Stimulated activated CD8-positive, alpha-beta memory T cell treated with anti-CD3 and anti-CD28 coated beads, Interleukin-12 subunit alpha, Interleukin-12 subunit beta, amount 100 ng/mL, for 1 hour (primary cell): ENCODE measurements around the gene RCN2.

Experiments used
- DNase-seq: peaks from one replicate; pipeline ENCODE4 v3.0.0-alpha.2; 2020; ENCODE audit warnings: low read depth

The RCN2 gene

DNA sequence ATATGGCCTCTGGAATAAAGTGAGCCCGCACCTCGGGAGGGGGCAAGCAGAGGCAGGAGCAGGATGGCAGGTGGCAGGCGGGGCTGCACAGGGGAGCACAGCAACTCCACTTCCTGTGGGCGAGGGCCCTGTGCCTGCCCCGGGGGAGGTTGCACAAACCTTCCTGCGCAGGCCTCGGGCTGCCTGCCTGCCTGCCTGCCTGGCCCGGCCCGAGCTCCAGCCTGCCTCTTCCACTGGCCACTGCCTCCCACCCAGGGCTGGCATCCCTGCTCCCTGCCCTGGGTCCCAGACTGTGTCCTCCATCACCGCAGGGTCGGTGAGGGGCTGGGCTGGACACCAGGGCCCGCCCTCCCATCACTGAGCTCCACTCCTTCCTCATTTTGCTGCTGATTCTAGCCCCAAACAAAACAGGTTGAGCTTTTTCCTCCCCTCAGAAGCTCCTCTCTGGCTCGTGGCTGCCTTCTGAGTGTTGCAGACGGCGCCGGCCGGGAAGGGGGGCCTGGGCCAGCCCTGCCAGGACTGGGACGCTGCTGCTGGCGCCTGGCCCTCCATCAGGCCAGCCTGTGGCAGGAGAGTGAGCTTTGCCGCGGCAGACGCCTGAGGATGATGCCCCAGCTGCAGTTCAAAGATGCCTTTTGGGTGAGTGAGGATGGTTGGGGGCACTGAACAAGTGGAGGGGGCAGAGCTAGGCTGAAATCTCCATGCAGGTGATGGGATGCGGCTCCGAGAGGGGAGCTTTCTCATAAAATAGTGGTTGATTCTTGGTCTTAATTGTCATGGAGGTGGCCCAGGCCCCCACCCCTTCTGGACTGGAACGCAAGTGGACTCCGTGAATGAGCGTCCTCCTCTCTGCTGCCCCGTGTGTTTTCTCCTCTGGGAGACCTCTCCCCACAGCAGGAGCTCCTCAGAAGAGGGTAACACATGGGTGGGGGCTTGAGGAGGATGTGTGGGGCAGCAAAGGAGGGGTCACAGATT, 63.7 kb downstream of the RCN2 start, which contains the start of gene PSTPIP1:
TSS of gene PSTPIP1 (plus strand) at position 156 of the 975 bp plus-strand sequence. CDS start at position 604, 448 bp downstream.
- peak; percentile 36 for DNase-seq

DNA sequence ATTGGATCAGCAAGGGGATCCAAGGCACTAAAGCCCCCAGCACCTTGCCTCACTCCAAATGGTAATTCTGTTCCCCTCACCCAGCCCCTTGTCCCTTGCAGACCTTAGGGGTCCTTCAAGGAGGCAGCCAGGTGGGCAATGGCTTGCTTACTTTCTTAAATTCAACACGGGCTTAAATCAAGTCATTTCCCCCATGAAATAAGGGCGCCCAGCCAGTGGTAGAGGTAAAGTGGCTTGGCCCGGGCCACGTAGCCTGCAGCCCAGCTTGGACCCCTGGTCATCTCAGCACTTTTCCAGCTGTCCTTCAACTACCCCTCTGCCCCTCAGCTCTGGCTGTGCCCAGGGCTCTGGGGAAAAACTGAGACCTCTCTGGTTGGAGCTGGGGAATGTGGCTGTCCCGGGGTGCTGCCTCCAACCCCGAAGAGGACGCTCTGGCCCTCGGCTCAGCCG, 64.6 kb downstream of the RCN2 start:
- DNase-seq, result no peak

DNA sequence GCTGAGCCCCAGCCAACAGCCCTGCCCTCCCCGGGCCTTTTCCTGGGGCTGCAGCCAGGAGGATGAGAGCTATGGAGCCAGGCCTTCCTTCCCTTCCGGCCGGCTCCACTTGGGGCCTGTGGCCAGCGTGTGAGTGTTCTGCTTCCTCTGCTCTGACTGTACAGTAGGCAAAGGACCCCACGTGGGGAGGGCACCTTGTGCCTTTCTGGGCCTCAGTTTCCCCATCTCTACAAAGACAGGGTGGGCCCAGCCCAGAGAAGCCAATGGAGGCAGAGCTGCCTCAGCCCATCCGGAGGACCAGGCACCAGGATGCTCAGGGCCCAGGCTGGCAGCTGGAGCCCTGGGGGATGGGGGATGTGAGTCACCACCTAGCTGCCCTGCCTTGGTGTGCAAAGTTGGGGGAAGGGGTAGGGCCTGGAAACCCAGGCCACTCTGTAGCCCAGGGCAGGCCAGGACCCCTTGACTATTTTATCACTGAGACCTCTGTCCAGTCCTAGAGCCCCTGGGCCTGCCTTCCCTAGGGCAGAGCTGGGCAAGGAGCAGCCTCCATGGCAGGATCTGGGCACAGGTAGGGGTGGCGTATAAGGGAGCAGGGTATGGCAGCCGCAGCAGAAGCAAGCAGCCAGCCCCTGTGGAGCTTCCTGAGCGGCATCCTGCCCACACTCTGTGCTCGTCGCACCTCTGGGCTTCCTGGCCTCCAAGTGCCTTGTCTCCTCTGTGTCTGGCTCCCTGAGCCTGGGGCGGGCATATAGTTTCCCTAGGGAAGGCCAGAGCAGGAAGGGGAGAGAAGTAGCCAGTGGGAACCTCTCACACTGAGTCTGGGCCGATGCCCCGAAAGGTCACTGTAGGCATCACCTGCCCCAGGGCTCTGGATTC, 65.2 kb downstream of the RCN2 start:
- no peak for DNase-seq

DNA sequence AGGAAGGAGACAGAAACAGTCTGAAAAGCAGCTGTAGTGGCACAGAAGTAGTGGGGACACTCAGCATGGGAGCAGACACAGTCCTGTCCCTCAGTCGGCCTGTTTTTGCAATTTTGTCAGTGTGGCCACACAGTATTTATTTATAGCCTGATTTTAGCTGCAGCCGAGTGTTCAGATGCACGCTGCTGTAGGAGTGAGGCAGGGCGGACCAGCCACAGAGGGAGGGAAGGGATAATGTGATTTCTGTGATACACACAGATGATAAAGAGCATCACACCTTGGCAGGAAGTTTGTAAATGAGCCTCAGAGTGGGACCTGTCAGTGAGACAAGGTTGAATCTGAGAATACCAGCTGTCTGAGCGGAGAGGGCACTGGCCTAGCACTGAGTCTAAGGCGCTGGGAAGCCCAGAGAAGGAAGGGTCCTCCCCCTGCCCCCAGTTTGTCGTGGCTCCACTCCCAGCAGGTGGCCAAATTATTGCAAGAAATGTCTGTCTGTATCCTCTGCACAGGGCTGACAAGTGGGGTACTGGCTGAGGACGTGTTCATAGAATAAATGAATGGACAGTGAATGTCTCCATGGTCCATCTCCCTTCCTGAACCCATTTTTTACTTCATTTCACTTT, 67.2 kb downstream of the RCN2 start:
- DNase-seq, result no peak

DNA sequence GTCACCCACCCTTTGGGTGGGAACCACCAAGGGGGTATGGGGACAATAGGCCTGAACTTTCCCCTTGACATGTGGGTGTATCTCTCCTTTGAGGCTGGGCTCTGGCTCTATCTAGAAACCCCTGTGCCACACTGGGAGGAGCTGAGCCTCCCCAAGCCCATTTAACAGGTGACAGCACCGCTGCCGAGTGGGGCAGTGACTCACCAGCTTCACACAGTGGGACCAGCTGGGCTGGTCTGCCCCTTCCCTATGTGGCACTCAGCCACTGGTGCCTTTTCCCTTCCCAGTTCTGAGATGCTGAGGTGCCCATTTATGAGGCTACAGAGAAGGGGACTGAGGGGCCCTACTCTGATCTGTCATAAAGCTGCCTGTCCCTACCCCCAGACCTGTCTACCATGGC, 68.4 kb downstream of the RCN2 start:
- DNase-seq, result no peak

DNA sequence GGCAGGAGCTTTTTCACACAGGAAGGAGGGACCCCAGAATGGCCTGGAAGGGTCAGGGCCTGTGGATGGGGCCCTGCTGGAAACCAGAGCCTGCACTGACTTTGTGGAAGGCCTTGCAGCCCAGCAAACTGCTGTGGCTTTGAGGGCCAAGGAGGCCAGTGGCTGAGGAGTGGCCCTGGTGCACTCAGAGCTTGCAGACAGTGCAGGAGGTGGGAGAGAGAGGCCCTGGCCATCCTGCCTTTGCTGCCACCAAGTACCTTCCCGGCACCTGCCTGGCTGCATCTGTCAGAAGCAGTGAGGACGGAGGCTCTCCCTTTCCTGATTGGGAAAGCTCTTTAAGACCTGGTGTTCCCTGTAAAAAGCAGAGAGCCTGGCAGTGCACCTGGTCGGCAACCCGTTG, 69.8 kb downstream of the RCN2 start:
- DNase-seq, result no peak

DNA sequence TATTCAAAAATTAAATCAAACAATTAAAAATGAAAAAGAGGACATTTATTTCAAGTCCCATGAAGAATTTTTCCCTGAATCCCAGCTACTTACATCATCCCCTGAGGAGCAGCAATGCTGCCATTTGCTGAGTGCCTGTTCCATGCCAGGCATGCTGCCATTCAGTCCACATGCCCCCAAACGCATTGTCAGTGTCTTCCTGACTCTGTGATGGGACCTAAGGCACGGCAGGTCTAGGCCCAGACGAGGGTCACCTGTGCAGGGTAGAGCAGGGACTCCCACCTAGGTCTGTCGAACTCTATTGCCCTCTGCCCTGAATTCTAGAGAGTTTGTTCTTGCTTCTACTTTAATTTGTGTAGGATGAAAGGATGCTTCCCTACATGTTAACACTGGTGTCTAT, 70.4 kb downstream of the RCN2 start:
- DNase-seq, result no peak

DNA sequence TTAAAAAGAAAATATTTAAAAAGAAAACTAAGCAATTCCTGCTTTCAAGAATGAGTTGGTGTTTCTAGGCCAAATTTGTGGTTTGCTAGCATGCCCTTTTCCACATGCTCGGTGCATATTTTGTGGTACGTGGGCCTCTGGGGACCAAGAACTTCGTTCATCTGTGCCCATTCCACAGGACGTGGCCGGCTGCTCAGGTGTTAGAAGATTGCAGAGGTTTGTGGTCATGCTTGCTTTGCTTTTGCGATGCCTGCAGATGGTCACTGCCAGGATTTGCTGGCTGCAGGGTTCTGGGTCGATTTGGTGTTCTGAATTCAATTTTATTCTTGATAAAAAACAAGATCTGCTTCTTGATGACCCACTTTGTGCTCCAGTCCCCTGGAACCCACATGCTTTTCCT, 70.9 kb downstream of the RCN2 start:
- no peak for DNase-seq

DNA sequence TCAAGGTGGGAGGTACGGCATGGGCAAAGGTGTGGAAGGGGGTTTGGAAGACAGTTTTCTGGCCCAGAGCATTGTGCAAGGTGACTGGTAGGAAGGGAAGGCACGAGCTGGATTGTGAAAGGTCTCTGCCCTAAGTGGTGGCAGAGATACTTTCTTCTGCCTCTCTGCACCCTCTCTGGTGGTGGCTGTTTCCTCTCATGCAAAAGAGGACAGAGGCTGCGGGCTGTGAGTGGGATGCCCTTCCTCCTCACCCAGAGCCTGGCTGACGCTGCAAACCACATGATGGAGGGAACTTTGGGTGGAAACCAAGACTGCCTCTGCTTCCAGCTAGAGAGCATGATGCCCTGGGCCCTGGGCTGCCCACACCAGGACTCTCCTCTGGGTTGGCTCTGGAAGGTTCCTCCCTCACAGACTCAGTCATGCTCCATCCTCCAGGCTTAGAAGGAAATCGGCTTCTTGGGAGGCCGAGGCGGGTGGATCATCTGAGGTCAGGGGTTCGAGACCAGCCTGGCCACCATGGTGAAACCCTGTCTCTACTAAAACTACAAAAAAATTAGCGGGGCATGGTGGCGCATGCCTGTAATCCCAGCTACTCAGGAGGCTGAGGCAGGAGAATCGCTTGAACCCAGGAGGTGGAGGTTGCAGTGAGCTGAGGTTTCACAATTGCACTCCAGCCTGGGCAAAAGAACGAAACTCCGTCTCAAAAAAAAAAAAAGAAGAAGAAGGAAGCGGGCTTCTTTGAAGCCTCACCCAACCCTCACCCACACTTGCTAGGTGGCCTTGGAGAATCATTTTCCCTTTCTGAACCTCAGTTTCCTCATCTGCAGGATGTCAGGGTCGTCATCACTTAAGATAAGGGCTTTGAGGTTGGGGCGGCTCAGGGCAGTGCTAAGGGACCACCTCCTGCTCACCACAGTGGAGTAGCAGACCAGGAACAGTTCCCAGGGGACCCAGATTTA, 71.7 kb downstream of the RCN2 start:
- peak; percentile 55 for DNase-seq
